Stimulated activated CD4-positive, alpha-beta T cell treated with anti-CD3 and anti-CD28 coated beads, TNF-alpha, amount 100 ng/mL, for 48 hours (primary cell): Measurements from ENCODE around the gene ABCA13.

Experiments
- DNase-seq, 3 donors: peaks; one replicate each; pipeline ENCODE4 v3.0.0-alpha.2; 2020; ENCODE audit warnings: low read depth in 3 of 3

Gene ABCA13

DNA sequence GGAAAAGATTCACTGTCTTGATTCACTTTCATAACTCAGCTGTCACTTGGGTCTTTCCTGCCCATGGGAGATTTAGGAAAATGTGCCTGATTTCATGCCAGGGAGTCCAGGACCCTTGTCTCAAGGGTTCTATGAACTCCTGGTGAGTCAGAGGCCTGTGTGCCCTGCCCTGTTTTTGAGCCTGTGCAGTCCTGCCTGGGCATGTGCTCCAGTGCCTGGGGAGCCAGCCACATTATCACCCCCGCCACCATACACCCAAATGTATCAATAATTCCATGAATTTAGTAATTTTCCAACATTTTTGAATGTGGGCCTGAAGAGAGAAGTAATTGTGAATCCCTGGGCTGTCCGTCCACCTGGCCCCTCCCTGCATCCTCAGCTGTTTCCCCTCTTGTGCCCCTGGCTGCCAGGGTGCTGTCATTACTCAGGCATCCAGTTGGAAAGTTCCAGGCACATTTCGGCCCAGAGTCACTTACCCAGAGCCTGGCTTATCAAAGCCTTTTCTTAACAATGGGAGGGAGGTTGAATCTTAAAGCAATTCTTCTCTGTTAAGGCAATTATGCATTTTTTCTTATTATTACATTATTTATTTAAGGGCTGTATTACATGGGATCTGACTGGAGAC is 465.2 kb downstream of the ABCA13 start:
- no peak for DNase-seq

- DNase-seq: no peak
These were observed 466.1 kb downstream of the ABCA13 start for GRCh38 chr7:48637382-48637781.

DNA sequence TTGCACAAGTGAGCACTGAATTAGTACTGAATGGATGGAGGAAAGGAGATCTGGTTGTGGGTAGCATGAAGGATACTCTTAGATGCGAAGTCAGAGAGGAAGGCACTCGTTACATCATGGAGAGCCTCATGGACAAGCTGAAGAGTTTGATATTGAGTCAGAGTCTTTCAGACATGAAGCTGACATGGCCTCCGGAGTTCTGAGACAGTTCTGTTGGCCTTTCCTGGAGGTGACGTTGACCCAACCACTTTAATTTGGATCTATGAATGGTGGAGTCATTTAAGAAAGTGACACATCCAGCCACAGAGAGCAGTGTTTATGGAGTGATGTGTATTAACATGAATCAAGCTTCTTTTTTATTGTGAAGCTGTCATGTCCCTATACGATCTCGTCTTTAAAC is 466.8 kb downstream of the ABCA13 start:
- DNase-seq: no peak

GRCh38 chr7:48643431-48644013 is 472.3 kb downstream of the ABCA13 start:
- no peak for DNase-seq

GRCh38 chr7:48658138-48658537 is 486.9 kb downstream of the ABCA13 start:
- no peak for DNase-seq

- no peak for DNase-seq
These were observed 489.1 kb downstream of the ABCA13 start for GRCh38 chr7:48660306-48660870.

DNA sequence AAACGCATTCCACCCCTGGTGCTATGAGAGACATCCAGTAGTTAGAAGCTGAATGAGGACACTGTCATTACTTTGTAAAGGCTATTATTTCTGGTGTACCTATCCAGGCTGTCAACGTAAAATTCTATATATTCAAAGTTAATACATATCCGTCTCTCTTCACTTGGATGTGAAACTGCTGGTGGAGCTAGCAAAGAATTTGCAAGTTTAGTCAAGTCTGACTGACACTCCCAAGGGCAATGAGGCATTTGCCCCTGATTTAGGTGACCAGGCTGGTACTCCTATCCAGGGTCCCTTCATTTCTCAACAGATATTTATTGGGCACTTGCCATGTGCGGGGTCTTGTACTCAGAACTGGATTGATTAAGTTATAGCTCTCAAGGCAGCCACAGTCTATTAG is 493.0 kb downstream of the ABCA13 start:
- DNase-seq: no peak

DNA sequence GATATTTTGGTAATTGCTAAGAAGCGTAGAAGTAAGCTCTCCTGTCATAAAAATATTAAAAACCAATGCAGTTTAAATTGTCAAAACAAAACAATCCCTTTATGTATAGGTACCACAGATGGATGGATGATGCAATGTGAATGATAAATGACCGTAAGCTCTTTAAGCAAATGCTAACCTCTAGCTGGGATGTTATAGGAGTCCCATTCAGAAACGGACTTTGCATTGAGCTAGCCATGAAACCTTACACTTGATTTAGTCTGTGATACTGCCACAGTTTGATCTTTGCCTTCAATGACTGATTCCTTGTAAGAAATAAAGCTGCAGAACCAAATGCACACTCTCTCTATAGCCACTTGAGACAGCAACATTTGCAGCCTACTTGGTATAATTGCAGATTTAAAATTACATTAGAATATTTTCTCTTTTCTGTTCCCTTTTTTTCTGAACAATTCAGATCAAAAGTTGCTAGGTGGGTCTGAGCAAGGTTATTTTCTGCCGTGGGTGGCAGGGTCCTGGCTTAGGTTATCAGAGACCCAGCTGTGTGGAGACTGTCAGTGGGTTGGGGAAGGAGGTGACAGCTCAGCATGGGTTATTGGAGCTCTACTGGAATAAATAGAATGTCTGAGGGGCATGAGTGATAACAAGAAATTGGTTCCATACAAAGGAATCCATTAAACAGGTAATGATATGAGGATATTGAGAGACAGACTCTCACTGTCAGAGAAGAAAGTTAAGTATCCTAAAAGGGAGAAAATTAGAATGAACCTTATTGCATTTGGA is 494.3 kb downstream of the ABCA13 start:
- no peak for DNase-seq

DNA sequence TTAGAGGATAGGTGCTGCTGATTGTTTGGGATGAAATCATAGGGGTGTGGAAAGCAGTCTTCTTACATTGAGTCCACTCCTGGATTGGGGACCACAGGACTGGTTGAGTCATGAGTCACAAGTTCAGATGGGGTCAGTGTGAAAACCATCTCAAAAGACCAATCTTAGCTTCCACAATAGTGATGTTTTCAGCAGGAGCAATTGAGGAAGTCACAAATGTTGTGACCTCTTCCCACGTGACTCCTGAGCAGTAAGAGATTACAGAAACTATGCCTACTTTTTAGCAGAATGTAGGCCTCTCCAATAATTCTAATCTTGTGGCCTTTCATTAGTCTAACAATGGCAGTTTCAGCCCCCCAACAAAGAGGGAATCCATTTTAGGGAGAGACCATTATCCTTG is 496.1 kb downstream of the ABCA13 start:
- DNase-seq: no peak

DNA sequence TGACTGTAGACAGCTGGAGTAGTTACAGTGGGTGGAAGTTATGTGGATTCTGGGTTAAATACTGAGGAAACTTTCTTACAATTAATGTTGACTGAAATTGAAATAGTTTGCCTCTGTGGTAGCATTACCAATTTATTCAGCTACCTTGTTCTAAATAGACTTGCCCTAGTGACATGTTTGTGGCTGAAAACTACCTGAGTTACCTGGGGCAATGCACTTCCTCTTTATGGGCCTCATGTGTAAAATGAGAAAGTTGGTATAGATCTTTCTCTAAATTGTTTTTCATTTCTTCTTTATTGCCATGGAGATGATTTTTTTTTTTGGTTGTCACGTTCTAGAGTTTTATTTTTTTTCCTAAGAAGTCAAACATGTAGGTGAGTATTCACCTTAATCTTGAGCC is 500.4 kb downstream of the ABCA13 start:
- DNase-seq: no peak

DNA sequence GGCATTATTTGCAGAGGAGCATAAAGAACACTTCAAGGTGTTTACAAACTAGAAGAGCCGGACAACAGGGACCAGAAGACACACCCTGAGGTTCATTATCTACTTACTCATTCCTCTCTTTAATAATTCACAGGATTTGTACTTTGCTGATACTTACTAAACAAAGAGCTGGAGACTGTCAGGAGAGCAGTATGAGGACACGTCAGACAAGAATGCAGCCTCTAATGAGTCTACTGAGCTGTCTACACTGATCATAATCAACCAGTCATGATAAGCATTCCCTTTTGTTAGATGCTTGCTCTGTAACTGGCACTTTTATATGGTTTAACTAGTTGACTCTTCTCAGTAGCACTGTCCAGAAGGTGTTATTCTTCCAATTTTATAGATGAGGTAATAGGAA is 509.7 kb downstream of the ABCA13 start:
- DNase-seq: no peak

DNA sequence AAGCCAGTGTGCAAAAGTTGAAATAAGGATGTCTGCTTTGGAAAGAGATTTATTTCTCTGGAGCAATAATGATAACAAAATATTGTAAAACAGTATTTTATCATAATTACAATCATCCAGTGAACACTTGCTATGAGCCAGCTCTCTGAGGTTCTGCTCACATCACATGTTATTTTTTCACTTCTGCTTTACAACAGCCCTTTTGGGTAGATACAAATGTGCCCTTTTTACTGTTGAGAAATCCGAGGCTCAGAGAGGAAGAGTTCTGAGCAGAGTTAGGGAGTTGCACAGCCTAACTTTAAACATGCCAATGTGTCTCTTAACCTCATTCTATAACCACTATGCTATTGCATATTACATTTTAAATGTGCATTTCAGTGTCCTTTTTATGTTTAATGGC is 520.5 kb downstream of the ABCA13 start:
- no peak for DNase-seq
